Measurements from ENCODE around the gene C22orf39.

DNA sequence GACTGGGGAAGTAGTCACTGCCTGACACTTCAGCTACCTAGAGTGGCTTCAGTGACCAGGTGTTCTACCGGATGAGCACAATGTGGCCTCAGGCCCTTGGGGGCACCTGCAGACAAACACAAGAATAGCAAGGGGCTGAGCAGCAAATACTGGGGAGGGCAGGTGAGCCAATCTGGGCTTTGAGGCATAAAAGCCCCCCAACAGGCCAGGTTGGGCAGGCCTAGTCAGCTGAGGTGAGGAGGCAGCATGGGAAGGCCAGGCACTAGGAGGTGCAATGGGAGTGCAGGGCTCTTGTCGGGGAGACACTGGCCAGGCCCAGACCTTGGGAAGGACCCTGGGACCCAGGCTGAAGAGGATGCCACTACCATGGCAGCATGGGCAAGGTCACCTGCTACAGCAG lies 22.5 kb upstream of the C22orf39 start:
- TF ChIP-seq POLR2A (IDR thresholded peaks at IDR 0.05; ENCODE audit: low read depth, low read length) (no peak), POLR2AphosphoS5 (IDR thresholded peaks at IDR 0.05; ENCODE audit: low read depth, low read length) (no peak), TAF1 (IDR thresholded peaks at IDR 0.05; ENCODE audit: low read depth, low read length) (no peak), POU2F2 (IDR thresholded peaks at IDR 0.05; ENCODE audit: low read depth, low read length) (no peak)
